GM23338 (cell line): ENCODE measurements around the gene CNGB1.
"Not testable (repeated sequence)": the region's sequence is repeated elsewhere in the genome, so short reads cannot be mapped to it uniquely, and the experiment has no call there.

Source experiments
- CTCF ChIP-seq, 2 experiments: fragments of 200-600 bp in 1 of 2; sonication (generic) in 1 of 2; conservative IDR thresholded peaks; 2 replicates each; pipeline versions ENCODE4 v1.5.1 to v1.6.1; 2016 to 2017; ENCODE audit warnings: antibody characterized with exemption in 2 of 2, low read depth in 2 of 2, mild to moderate bottlenecking in 2 of 2, moderate library complexity in 1 of 2
- EZH2 ChIP-seq: fragments of 200-600 bp; sonication (generic); IDR thresholded peaks from one replicate; pipeline ENCODE4 v1.8.0; 2017; ENCODE audit warnings: antibody characterized with exemption, mild to moderate bottlenecking, low read depth; ENCODE audit not compliant: unreplicated experiment
- EZH2phosphoT487 ChIP-seq: fragments of 200-600 bp; sonication (generic); IDR thresholded peaks from one replicate; pipeline ENCODE4 v1.8.1; 2018; ENCODE audit warnings: antibody characterized with exemption; ENCODE audit not compliant: unreplicated experiment
- JUNB ChIP-seq: IDR thresholded peaks from one replicate; pipeline ENCODE4 v1.6.1; 2016; ENCODE audit warnings: antibody characterized with exemption; ENCODE audit not compliant: unreplicated experiment
- POLR2AphosphoS5 ChIP-seq: IDR thresholded peaks from 2 replicates; pipeline ENCODE4 v1.6.1; 2016; ENCODE audit warnings: antibody characterized with exemption, low read depth
- REST ChIP-seq: IDR thresholded peaks from one replicate; pipeline ENCODE4 v1.6.1; 2018; ENCODE audit warnings: antibody characterized with exemption; ENCODE audit not compliant: unreplicated experiment
- STAT1 ChIP-seq: IDR thresholded peaks from one replicate; pipeline ENCODE4 v1.6.1; 2016; ENCODE audit warnings: antibody characterized with exemption; ENCODE audit not compliant: unreplicated experiment

GRCh38 chr16:57835439-57835838 is 135.5 kb downstream of the CNGB1 start:
- TF ChIP-seq CTCF (conservative IDR thresholded peaks at IDR 0.05; ENCODE audit: low read depth in 2 of 2); REST; POLR2AphosphoS5; JUNB; EZH2; STAT1; EZH2phosphoT487: not testable (repeated sequence)
